Measurements from ENCODE around the gene LNX2. TPM values are rescaled to one million over a fixed set of nuclear protein-coding genes. Genes with fewer than 3 reads are reported as not detected.

The LNX2 gene
- total RNA-seq, 5 donors from 2014 or later (not counting 1 experiment from before 2014, with no cell fraction given), result 5.0 to 11.8 (median 9.8) TPM

GRCh38 chr13:27622102-27622820 lies 1.9 kb upstream of the LNX2 start:
- Histone ChIP-seq H3K27ac (ENCODE audit: low read length) (peak overlapping the region; percentile 40), H3K4me1 (ENCODE audit: control insufficient read depth in 1 of 2, extremely low read depth in 1 of 2, insufficient read depth in 2 of 2, low read length in 2 of 2) (peaks cover 21 to 24% of the 10 kb centered on the region in 2 experiments), H3K9me3 (no peaks in the 10 kb centered on the region), H3K36me3 (ENCODE audit: control insufficient read depth in 2 of 2, extremely low read depth in 1 of 2, insufficient read depth in 1 of 2, low read length in 1 of 2) (peaks cover 0 to 14% of the 10 kb centered on the region in 2 donors), H3K4me3 (ENCODE audit: control insufficient read depth in 1 of 2, extremely low read depth in 1 of 2, low read length in 1 of 2) (peak overlapping the region; percentile 91 to 92), H3K27me3 (replicated peaks in 1 of 2; ENCODE audit: control insufficient read depth in 2 of 2, extremely low read depth in 1 of 2, insufficient read depth in 2 of 2, low read length in 1 of 2) (no peaks in the 10 kb centered on the region)
- ChIA-PET POLR2A (interaction anchor here (0.6 to 2.1 kb wide), 4 partner anchors 10 to 871 kb away, joined by 3 to 10 read pairs (median 4); partner anchors contain the start of gene MTIF3 (in 1 of the 2)), CTCF (interaction anchor here in 1 of 2 donors (0.6 kb wide), 1 partner anchor 123 kb away, joined by 3 read pairs; no protein-coding TSS in a partner anchor)
- Mint-ChIP-seq H3K27me3 (no peaks in the 10 kb centered on the region), H3K9me3 (no peaks in the 10 kb centered on the region), H3K4me3 (peak overlapping the region; percentile 88 to 92 (median 91)), H3K27ac (peak overlapping the region; percentile 85 to 91), H3K4me1 (peaks cover 72 to 74% (median 73%) of the 10 kb centered on the region in 3 donors), H3K36me3 (peaks cover 29% of the 10 kb centered on the region)
- ATAC-seq (replicated peaks in 1 of 4), result peak in 1 of 4 experiments; percentile 0
- 0% methylated on average over 11 of the region's 13 CpGs for WGBS (ENCODE audit: insufficient coverage)
- peak in 4 of 35 experiments; percentile 1 to 6 (median 3) for DNase-seq

- H3K4me1 ChIP-seq (ENCODE audit: control insufficient read depth in 1 of 2, extremely low read depth in 1 of 2, insufficient read depth in 2 of 2, low read length in 2 of 2), result peaks cover 21 to 24% of the 10 kb centered on the region in 2 experiments
Observed at GRCh38 chr13:27621366-27622101, 1.2 kb upstream of the LNX2 start, which contains the start of gene POLR1D. Gene POLR1D (plus strand): TSS chr13:27621892. CDS start chr13:27621984, 92 bp downstream.

GRCh38 chr13:27621116-27621365 lies 712 bp upstream of the LNX2 start:
- Histone ChIP-seq H3K27me3 (replicated peaks in 1 of 2; ENCODE audit: control insufficient read depth in 2 of 2, extremely low read depth in 1 of 2, insufficient read depth in 2 of 2, low read length in 1 of 2) (no peaks in the 10 kb centered on the region), H3K4me3 (ENCODE audit: control insufficient read depth in 1 of 2, extremely low read depth in 1 of 2, low read length in 1 of 2) (peak overlapping the region; percentile 91 to 92), H3K9me3 (no peaks in the 10 kb centered on the region), H3K27ac (ENCODE audit: low read length) (peak overlapping the region; percentile 96), H3K4me1 (ENCODE audit: control insufficient read depth in 1 of 2, extremely low read depth in 1 of 2, insufficient read depth in 2 of 2, low read length in 2 of 2) (peaks cover 21 to 24% of the 10 kb centered on the region in 2 experiments), H3K36me3 (ENCODE audit: control insufficient read depth in 2 of 2, extremely low read depth in 1 of 2, insufficient read depth in 1 of 2, low read length in 1 of 2) (peaks cover 0 to 10% of the 10 kb centered on the region in 2 donors)
- DNase-seq (peak in 1 of 35 experiments; percentile 46), ATAC-seq (replicated peaks in 1 of 4) (peak; percentile 2 to 10 (median 2))
- ChIA-PET POLR2A (interaction anchor here (0.5 to 2.1 kb wide), 7 partner anchors 167 to 1097 kb away, joined by 3 to 10 read pairs (median 3); partner anchors contain the start of genes GTF3A (in 1 of the 2) and MTIF3 (in 1 of the 2)), CTCF (interaction anchor here in 1 of 2 donors (0.7 to 1.3 kb wide), 8 partner anchors 8 to 259 kb away, joined by 3 to 4 read pairs (median 3); no protein-coding TSS in a partner anchor)
- no peaks in the 10 kb centered on the region for H3K27me3 Mint-ChIP-seq
- 0% methylated on average over 4 of the region's 8 CpGs for WGBS (ENCODE audit: insufficient coverage)
- peaks cover 25% of the 10 kb centered on the region for H3K36me3 Mint-ChIP-seq
- peak overlapping the region; percentile 92 to 96 for H3K27ac Mint-ChIP-seq
- H3K4me3 Mint-ChIP-seq, result peak overlapping the region; percentile 89 to 93 (median 91)
- H3K9me3 Mint-ChIP-seq, result no peaks in the 10 kb centered on the region
- H3K4me1 Mint-ChIP-seq, result peaks cover 63 to 68% (median 68%) of the 10 kb centered on the region in 3 donors

More at GRCh38 chr13:27621366-27622101, 1.2 kb upstream of the LNX2 start, which contains the start of gene POLR1D:
- ChIA-PET POLR2A (interaction anchor here (0.6 to 2.1 kb wide), 7 partner anchors 11 to 871 kb away, joined by 3 to 10 read pairs (median 4); partner anchors contain the start of genes GTF3A (in 1 of the 2) and MTIF3 (in 1 of the 2)), CTCF (interaction anchor here in 1 of 2 donors (0.6 to 1.3 kb wide), 5 partner anchors 14 to 252 kb away, joined by 3 read pairs; no protein-coding TSS in a partner anchor)
- H3K9me3 ChIP-seq, result no peaks in the 10 kb centered on the region
- H3K27ac ChIP-seq (ENCODE audit: low read length), result peak within 1 kb of the TSS; percentile 96
- H3K4me3 Mint-ChIP-seq, result peak within 1 kb of the TSS; percentile 91 to 93 (median 92)
- H3K36me3 ChIP-seq (ENCODE audit: control insufficient read depth in 2 of 2, extremely low read depth in 1 of 2, insufficient read depth in 1 of 2, low read length in 1 of 2), result peaks cover 0 to 14% of the 10 kb centered on the region in 2 donors
- H3K4me1 Mint-ChIP-seq, result peaks cover 68 to 73% (median 71%) of the 10 kb centered on the region in 3 donors
- ATAC-seq (replicated peaks in 1 of 4) (peak; percentile 69 to 79 (median 74)), DNase-seq (peak; percentile 71 to 92 (median 81))
- peak within 1 kb of the TSS; percentile 92 to 96 for H3K27ac Mint-ChIP-seq
- H3K27me3 Mint-ChIP-seq, result no peaks in the 10 kb centered on the region
- WGBS (ENCODE audit: insufficient coverage), result 0% methylated on average over 64 of the region's 71 CpGs
- no peaks in the 10 kb centered on the region for H3K27me3 ChIP-seq (replicated peaks in 1 of 2; ENCODE audit: control insufficient read depth in 2 of 2, extremely low read depth in 1 of 2, insufficient read depth in 2 of 2, low read length in 1 of 2)
- peaks cover 25% of the 10 kb centered on the region for H3K36me3 Mint-ChIP-seq
- no peaks in the 10 kb centered on the region for H3K9me3 Mint-ChIP-seq
- H3K4me3 ChIP-seq (ENCODE audit: control insufficient read depth in 1 of 2, extremely low read depth in 1 of 2, low read length in 1 of 2), result peak within 1 kb of the TSS; percentile 91 to 92

GRCh38 chr13:27619728-27620376 lies 477 bp downstream of the LNX2 start:
- Histone ChIP-seq H3K27me3 (replicated peaks in 1 of 2; ENCODE audit: control insufficient read depth in 2 of 2, extremely low read depth in 1 of 2, insufficient read depth in 2 of 2, low read length in 1 of 2) (no peaks in the 10 kb centered on the region), H3K9me3 (no peaks in the 10 kb centered on the region), H3K4me1 (ENCODE audit: control insufficient read depth in 1 of 2, extremely low read depth in 1 of 2, insufficient read depth in 2 of 2, low read length in 2 of 2) (peaks cover 21 to 24% of the 10 kb centered on the region in 2 experiments), H3K4me3 (ENCODE audit: control insufficient read depth in 1 of 2, extremely low read depth in 1 of 2, low read length in 1 of 2) (peak overlapping the region; percentile 77 to 91), H3K27ac (ENCODE audit: low read length) (no peak overlapping the region), H3K36me3 (ENCODE audit: control insufficient read depth in 2 of 2, extremely low read depth in 1 of 2, insufficient read depth in 1 of 2, low read length in 1 of 2) (peaks cover 4 to 5% of the 10 kb centered on the region in 2 donors)
- Mint-ChIP-seq H3K36me3 (peaks cover 22% of the 10 kb centered on the region), H3K4me1 (peaks cover 57 to 66% (median 65%) of the 10 kb centered on the region in 3 donors), H3K27me3 (no peaks in the 10 kb centered on the region), H3K27ac (peak overlapping the region; percentile 83 to 84), H3K9me3 (no peaks in the 10 kb centered on the region), H3K4me3 (peak overlapping the region; percentile 87 to 94 (median 91))
- ChIA-PET CTCF (interaction anchor here (0.6 to 1.3 kb wide), 8 partner anchors 9 to 1991 kb away, joined by 3 to 6 read pairs (median 3); no protein-coding TSS in a partner anchor), POLR2A (interaction anchor here (0.6 to 2.1 kb wide), 6 partner anchors 18 to 1397 kb away, joined by 3 to 10 read pairs (median 3); partner anchors contain the start of gene MTIF3 (in 1 of the 2))
- under 1% methylated on average over 40 of the region's 47 CpGs for WGBS (ENCODE audit: insufficient coverage)
- peak; percentile 9 to 25 (median 20) for ATAC-seq (replicated peaks in 1 of 4)
- peak in 34 of 35 experiments; percentile 8 to 61 (median 28) for DNase-seq

GRCh38 chr13:27619093-27619727 lies 1.1 kb downstream of the LNX2 start:
- ChIA-PET POLR2A (interaction anchor here (0.5 to 0.8 kb wide), 4 partner anchors 17 to 1397 kb away, joined by 3 to 4 read pairs (median 4); no protein-coding TSS in a partner anchor), CTCF (interaction anchor here (0.6 to 1.1 kb wide), 3 partner anchors 20 to 196 kb away, joined by 3 read pairs; no protein-coding TSS in a partner anchor)
- 75% methylated on average over 4 of the region's 10 CpGs for WGBS (ENCODE audit: insufficient coverage)
- Mint-ChIP-seq H3K4me1 (peaks cover 59 to 66% (median 63%) of the 10 kb centered on the region in 3 donors), H3K9me3 (no peaks in the 10 kb centered on the region), H3K27ac (peak overlapping the region; percentile 83 to 84), H3K27me3 (no peaks in the 10 kb centered on the region), H3K4me3 (peak overlapping the region; percentile 87 to 94 (median 91)), H3K36me3 (peaks cover 26% of the 10 kb centered on the region)
- Histone ChIP-seq H3K27me3 (replicated peaks in 1 of 2; ENCODE audit: control insufficient read depth in 2 of 2, extremely low read depth in 1 of 2, insufficient read depth in 2 of 2, low read length in 1 of 2) (no peaks in the 10 kb centered on the region), H3K9me3 (no peaks in the 10 kb centered on the region), H3K4me1 (ENCODE audit: control insufficient read depth in 1 of 2, extremely low read depth in 1 of 2, insufficient read depth in 2 of 2, low read length in 2 of 2) (peaks cover 21 to 24% of the 10 kb centered on the region in 2 experiments), H3K36me3 (ENCODE audit: control insufficient read depth in 2 of 2, extremely low read depth in 1 of 2, insufficient read depth in 1 of 2, low read length in 1 of 2) (peaks cover 4 to 5% of the 10 kb centered on the region in 2 donors), H3K27ac (ENCODE audit: low read length) (no peak overlapping the region), H3K4me3 (ENCODE audit: control insufficient read depth in 1 of 2, extremely low read depth in 1 of 2, low read length in 1 of 2) (peak overlapping the region; percentile 77 to 91)
- ATAC-seq (replicated peaks in 1 of 4) (no peak), DNase-seq (no peak)
